Stimulated activated CD8-positive, alpha-beta memory T cell treated with anti-CD3 and anti-CD28 coated beads, Interleukin-15, amount 100 ng/mL, for 1 hour (primary cell): Measurements from ENCODE around the gene ATCAY.

Experiments
- DNase-seq: peaks from one replicate; pipeline ENCODE4 v3.0.0-alpha.2; 2020; ENCODE audit warnings: low read depth

The ATCAY gene

GRCh38 chr19:3880471-3881271, at the start of gene ATCAY:
TSS of gene ATCAY (plus strand) at chr19:3880685. CDS start at chr19:3885768, 5,083 bp downstream.
- no peak for DNase-seq

- DNase-seq = no peak
Observed at GRCh38 chr19:3831601-3832000, 48.9 kb upstream of the ATCAY start.

DNA sequence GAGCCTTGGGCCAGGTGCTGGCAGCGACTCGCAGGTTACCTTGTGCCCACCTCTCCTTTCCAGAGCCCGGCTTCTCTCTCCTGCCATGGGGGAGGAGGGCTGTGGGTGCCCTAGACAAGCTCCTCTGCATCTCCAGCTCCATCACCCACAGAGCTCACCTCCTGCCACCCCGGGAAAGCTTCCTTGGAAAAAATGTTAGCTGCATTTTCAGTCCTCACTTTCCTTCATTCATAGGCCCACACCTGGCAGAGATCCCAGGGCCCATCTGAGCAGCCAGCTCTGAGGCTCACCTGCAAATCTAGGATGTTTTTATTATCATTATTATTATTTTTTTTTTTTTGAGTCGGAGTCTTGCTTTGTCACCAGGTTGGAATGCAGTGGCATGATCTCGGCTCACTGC, 48.5 kb upstream of the ATCAY start:
- DNase-seq = no peak

DNA sequence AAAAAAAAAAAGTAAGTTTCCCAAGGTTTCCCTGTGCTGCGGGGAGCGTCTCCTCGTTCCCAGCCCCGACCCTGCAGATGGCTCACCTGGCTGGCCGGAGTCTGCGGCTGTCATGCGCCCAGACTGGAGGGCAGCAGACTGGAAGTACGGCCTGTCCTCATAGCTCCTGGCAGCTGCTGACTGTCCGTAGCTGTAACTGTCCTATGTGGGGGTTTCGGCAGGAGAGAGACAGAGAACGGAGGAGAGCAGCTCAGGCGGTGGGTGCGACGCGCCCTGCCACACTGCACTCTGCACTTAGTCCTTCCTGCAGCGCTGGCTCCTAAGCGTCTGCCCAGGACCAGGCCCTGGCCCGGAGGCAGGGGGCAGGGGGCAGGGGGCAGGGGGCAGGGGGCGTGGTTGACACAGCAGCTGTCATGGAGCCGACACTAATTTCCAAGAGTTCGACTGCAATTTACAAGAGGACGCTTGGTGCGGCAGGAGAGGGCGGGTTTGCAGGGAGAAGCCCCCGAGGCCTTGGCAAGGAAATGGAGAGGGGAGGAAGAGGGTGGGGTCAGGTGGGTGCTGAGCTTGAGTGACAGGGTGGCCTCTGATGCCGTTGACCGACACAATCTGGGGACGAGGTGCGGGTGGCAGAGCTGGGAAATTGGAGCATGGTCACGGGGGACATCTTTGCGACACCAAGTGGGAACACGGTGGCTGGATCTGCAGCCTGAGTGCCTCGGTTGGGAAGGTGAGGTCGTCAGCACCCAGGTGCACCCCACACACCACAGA, 46.7 kb upstream of the ATCAY start:
- DNase-seq = no peak

DNA sequence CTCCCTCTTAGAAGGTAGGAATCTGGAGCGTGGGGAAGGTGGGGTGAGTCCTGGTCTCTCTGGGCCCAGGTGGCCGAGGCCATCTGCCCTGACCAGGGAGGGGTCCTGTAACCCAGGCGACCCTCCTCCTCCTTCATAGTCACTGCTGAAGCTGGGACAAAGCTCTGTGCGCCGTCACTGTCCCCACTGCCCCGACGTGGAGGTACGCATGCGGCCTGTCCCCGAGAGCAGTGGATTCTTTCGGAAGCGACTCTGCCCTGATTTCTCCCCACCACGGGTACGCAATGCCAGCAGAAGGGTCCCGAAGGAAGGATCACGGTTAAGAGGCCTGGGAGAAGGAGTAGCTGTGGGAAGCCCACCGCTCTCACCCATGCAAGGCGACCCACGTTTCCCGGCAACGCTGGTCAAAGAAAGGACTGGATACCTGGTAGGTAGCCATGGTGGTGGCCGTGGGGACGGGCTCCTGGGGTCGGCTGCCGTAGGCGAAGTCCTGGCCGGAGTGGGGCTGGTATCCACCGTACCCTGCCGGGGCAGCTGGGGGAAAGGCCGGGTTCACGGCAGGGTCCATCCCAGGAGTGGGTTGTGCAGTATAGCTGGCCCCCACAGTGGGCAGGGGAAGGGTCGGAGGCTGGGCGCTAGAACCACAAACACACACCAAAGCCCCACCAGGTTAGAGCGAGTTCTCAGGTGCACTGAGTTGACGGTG, 46.0 kb upstream of the ATCAY start:
- DNase-seq = no peak

GRCh38 chr19:3835055-3835435, 45.4 kb upstream of the ATCAY start:
- DNase-seq = no peak

GRCh38 chr19:3836887-3837286, 43.6 kb upstream of the ATCAY start:
- DNase-seq = no peak

DNA sequence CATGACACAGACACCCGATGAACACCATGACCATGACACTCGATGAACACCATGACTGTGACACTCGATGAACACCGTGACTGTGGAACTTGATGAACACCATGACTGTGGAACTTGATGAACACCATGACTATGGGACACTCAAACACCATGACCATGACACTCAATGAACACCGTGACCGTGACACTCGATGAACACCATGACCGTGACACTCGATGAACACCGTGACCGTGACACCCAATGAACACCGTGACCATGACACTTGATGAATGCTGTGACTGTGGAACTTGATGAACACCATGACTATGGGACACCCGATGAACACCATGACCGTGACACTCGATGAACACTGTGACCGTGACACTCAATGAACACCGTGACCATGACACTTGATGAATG, 43.2 kb upstream of the ATCAY start:
- DNase-seq = no peak

- DNase-seq = no peak
Observed at GRCh38 chr19:3837922-3838321, 42.6 kb upstream of the ATCAY start.

GRCh38 chr19:3838661-3839060, 41.8 kb upstream of the ATCAY start:
- no peak for DNase-seq

GRCh38 chr19:3839941-3840340, 40.5 kb upstream of the ATCAY start:
- no peak for DNase-seq

- no peak for DNase-seq
Observed at GRCh38 chr19:3840804-3841203, 39.7 kb upstream of the ATCAY start.

GRCh38 chr19:3842948-3843347, 37.5 kb upstream of the ATCAY start:
- no peak for DNase-seq

DNA sequence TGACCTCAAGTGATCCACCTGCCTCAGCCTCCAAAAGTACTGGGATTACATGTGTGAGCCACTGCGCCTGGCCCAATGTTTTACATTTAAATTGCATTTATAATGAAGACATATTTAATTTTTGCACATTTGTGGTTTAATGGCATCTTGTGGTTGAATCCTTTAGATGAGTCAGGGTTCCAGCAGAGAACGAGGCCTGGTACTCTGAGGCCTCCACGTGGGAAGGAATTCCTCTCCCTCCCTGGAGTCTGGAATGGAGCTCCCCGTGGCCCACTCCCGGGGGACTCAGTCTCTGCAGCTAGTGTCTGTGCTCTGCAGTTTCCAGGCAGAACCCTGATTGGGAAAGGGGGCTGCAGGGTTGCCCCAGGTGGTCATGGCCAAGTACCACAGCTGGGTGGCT, 35.9 kb upstream of the ATCAY start:
- DNase-seq = no peak

- DNase-seq = peak; percentile 12
Observed at GRCh38 chr19:3849092-3849491, 31.4 kb upstream of the ATCAY start.

DNA sequence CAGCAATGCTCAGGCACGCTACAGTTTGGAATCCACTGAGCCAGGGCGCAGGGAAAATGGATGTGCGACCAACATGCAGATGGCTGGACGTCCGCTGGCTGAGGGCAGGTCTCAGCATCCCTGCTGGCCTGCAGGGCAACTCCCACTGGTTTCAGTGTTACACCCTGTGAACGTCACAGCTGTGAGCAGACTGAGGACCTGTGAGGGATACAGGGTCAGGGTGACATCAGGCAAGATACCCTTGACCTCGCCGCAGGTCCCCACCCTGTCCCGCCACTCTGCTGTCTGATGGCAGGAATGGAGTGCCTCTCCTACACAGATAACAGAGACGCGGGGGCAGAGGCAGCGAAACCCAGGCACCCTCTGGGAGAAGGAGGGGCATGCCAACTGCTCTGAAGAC, 30.7 kb upstream of the ATCAY start:
- DNase-seq = no peak

DNA sequence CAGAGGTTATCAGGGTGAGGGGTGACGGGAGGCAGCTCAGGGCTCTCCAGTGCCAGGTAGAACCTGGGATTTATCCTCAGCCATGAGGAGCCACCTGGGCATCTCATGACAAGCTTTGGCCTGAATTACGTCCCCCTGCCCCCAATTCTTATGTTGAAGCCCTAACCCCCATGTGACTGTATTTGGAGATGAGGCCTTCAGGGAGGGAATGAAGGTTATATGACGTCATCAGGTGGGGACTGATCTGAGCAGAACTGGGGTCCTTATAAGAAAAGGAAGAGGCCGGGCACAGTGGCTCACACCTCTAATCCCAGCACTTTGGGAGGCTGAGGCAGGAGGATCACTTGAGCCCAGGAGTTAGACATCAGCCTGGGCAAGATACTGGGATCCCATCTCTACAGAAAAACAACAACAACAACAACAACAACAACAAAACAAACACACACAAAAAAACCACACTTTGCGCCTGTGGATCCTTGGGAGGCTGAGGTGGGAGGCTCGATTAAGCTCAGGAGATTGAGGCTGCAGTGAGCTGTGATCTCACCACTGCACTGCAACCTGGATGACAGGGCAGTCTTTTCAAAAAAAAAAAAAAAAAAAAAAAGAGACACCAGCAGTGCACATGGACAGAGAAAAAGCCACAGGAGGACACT, 30.0 kb upstream of the ATCAY start:
- no peak for DNase-seq

DNA sequence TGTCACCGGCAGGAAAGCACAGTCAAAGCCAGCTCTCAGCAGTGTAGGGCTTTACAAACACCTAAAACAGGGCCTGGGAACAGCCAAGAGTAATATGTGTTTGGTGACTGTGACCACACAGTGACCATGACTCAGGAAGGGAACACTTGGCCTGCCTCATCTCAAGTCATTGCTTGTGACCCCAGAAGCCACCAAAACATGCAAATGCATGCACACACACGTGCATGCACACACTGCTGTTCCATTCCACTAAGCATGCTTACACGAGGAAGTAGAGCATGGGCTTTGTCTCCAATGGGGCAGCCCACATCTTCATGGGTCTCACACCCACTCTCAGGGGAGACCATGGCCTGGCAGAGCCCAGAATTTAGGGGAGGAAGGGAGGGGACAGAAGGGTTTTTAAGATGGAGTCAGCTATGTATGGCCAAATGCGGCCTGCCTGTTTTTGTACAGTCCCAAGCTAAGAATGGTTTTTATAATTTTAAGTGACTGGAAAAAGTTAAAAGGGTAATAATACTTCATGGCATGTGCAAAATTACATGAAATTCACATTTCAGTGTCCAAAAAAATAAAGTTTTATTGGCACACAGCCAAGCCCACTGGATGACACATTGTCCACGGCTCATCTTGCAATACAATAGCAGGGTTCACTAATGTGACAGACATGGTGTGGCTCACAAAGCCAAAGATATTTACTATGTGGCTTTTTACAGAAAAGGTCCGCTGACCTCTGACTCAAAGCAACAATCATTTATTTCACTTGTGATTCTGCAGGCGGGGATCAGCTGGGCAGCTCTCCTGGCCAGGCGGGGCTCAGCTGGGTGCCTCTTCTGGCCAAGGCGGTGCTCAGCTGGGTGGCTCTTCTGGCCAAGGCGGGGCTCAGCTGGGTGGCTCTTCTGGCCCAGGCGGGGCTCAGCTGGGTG, 29.0 kb upstream of the ATCAY start:
- DNase-seq = no peak

- DNase-seq = no peak
Observed at GRCh38 chr19:3852177-3852511, 28.3 kb upstream of the ATCAY start.

DNA sequence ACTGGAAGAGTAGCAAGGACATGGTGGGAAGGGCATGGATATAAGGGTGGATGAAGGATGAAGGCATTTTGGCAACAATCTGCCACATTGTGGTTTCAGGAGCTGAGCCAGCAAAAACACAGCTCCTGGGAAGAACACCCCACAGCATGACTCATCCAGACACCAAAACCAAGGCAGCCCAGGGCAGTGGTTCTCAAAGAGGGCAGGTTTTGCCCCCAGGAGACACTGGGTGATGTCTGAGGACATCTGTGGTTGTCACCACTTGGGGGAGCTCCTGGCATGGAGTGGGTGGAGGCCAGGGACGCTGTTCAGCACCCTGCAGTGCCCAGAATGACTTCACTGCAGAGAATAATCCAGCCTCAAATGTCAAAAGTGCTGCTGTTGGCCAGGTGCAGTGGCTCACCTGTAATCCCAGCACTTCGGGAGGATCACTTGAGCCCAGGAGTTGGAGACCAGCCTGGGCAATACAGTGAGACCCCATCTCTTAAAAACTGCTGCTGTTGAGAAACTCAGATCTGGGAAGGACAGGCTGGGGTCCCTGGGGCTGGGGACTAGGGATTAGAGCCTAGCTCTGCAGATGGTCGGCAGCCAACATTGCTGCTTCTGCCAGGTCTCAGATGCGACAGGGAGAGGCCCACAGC, 27.8 kb upstream of the ATCAY start:
- DNase-seq = peak; percentile 24

DNA sequence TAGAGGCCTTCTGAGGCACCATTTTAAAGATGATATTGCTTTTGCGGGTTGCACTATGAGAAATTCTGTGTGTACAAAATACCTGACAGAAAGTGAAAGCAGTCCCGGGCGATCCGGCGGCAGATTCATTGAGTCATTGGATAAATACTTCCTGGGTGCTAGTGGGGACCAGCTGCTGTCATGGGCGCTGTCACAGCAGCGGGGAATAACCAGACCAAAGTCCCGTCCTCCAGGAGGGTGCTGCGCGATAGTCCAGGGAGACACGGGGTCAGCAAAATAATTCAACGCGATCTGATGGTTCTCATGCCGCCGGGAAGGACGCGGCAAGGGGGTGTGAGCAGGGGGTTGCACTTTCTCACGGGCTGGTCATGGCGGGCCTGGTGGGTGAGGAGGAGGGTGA, 25.2 kb upstream of the ATCAY start:
- no peak for DNase-seq
